Measurements from ENCODE around the gene GNA12.

GNA12 gene

DNA sequence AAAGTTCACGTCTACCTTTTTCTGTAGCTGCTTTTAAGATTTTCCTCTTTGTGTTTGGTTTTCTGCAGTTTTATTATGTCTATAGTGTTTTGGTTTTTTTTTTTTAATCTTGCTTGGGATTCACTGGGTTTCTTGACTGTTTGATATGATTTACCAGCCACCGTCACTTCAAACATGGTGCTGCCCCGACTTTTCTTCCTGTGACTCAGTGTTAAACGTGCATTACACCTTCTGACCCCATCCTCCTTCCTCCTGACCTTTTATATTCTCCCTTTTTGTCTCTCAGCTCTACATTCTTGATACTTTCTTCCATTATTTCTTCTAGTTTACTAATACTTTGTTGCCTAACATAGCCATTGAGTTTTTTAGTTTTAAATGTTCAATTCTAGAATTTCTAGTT is 61.5 kb downstream of the GNA12 start:
- DNase-seq (ENCODE audit: low spot score): no peak
- TF ChIP-seq, protein P1, sequence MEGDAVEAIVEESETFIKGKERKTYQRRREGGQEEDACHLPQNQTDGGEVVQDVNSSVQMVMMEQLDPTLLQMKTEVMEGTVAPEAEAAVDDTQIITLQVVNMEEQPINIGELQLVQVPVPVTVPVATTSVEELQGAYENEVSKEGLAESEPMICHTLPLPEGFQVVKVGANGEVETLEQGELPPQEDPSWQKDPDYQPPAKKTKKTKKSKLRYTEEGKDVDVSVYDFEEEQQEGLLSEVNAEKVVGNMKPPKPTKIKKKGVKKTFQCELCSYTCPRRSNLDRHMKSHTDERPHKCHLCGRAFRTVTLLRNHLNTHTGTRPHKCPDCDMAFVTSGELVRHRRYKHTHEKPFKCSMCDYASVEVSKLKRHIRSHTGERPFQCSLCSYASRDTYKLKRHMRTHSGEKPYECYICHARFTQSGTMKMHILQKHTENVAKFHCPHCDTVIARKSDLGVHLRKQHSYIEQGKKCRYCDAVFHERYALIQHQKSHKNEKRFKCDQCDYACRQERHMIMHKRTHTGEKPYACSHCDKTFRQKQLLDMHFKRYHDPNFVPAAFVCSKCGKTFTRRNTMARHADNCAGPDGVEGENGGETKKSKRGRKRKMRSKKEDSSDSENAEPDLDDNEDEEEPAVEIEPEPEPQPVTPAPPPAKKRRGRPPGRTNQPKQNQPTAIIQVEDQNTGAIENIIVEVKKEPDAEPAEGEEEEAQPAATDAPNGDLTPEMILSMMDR (IDR thresholded peaks at IDR 0.05; ENCODE audit: extremely low read depth, missing control alignments): no peak

DNA sequence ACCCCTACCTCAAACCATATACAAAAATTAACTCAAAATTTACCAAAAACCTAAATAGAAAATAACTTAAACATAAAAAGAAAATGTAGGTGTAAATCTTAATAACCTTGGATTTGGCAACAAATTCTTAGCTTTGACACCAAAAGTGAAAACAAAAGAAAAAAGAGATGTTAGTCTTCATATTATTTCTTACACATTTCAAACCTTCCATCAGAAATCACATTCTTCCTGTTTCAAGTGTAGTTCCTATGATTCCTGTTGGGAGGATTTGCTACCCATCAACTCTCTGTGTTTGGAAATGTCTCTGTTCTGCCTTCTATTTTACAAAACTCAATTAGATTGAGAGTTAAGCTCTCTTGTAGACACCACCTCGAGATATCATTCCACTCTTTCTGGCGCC is 62.0 kb downstream of the GNA12 start:
- TF ChIP-seq, protein P1 (IDR thresholded peaks at IDR 0.05; ENCODE audit: extremely low read depth, missing control alignments): no peak
- no peak for DNase-seq (ENCODE audit: low spot score)

DNA sequence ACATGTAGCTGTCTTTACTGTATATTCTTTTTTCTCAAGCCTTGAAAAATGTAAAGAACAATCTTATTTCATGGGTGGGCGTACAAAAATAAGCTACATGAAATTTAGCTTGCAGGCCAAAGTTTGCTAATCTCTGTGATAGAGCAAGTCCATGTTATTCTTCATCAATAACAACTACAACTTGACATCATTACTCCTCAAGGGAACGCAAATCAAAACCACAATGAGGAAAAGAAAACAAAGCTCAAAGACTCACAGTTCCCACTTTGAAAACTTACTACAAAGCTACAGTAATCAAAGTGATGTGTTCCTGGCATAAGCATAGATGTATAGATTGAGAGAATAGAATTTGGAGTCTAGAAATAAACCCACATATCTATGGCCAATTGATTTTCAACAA is 62.5 kb downstream of the GNA12 start:
- DNase-seq (ENCODE audit: low spot score): no peak
- TF ChIP-seq, protein P1 (IDR thresholded peaks at IDR 0.05; ENCODE audit: extremely low read depth, missing control alignments): no peak

GRCh38 chr7:2779051-2779450 is 65.1 kb downstream of the GNA12 start:
- TF ChIP-seq, protein P1 (IDR thresholded peaks at IDR 0.05; ENCODE audit: extremely low read depth, missing control alignments): no peak
- DNase-seq (ENCODE audit: low spot score): no peak

- TF ChIP-seq, protein P1 (IDR thresholded peaks at IDR 0.05; ENCODE audit: extremely low read depth, missing control alignments): no peak
- DNase-seq (ENCODE audit: low spot score): no peak
These were observed 66.1 kb downstream of the GNA12 start for GRCh38 chr7:2777898-2778535.

DNA sequence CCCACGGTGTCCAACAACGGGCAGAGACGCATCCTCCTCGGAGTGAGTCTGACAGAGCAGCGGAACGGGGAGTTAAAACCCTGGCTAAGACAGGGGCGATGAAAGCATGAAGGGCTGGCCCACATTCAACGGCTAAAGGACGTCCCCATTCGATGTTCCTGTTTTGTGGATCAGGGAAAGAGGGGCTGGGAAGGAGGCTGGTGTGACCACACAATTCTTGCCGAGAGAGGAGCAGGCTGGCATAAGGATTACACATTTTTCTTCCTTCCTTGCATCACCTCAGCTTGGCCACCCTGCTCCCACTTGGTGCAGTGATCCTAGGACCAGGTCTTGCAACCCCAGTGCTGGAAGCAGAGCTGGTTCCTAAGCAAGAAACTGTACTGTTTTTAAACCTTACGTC is 67.7 kb downstream of the GNA12 start:
- TF ChIP-seq, protein P1 (IDR thresholded peaks at IDR 0.05; ENCODE audit: extremely low read depth, missing control alignments): no peak
- no peak for DNase-seq (ENCODE audit: low spot score)

DNA sequence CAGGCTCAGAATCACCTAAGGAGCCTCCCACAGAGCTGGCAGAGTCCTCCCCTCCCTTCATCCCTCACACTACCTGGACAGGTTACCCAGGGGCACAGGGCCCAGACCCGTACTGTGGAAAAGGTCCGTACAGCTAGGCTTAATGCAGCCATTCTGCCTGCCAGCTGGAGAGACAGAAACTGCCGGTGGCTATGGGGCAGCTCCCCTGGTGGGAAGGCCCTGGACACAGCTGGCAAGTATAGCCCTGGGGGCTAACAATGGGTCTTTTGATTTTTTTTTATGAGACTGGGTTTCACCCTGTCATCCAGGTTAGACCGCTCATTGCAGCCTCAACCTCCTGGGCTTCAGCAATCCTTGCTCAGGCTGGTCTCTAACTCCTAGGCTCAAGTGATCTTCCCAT is 68.3 kb downstream of the GNA12 start:
- TF ChIP-seq, protein P1 (IDR thresholded peaks at IDR 0.05; ENCODE audit: extremely low read depth, missing control alignments): no peak

More for the DNA sequence above, 68.3 kb downstream of the GNA12 start:
- DNase-seq (ENCODE audit: low spot score): no peak
